Heart left ventricle (tissue), 16 donors: Measurements from ENCODE around the gene TMEM89. TPM values are rescaled to one million over a fixed set of nuclear protein-coding genes. Genes with fewer than 3 reads are reported as not detected.

Experiments
- ATAC-seq, 4 donors: fragments of 200-7000 bp; cut with Tn5 transposase; one replicate each; pipeline ENCODE4 v1.9.1; 2020 to 2022; ENCODE audit warnings: moderate library complexity in 4 of 4, mild to moderate bottlenecking in 3 of 4, moderate number of reproducible peaks in 1 of 4
- DNase-seq, 5 donors: peaks; one replicate each; pipeline ENCODE4 v3.0.0-alpha.2; 2020
- H3K27ac ChIP-seq, 12 donors: fragments of 200-600 bp; sonication (generic) in 4 of 12; one replicate each; pipeline versions ENCODE4 v1.5.0 to v1.8.0; 2016 to 2022; ENCODE audit warnings: mild to moderate bottlenecking in 2 of 12
- H3K27me3 ChIP-seq, 9 donors: fragments of 200-600 bp; sonication (generic) in 2 of 9; one replicate each; pipeline versions ENCODE4 v1.5.1 to v1.8.0; 2016 to 2022; ENCODE audit warnings: mild to moderate bottlenecking in 3 of 9
- H3K36me3 ChIP-seq, 9 donors: fragments of 200-600 bp; sonication (generic) in 2 of 9; one replicate each; pipeline versions ENCODE4 v1.5.0 to v1.8.0; 2018 to 2022; ENCODE audit warnings: mild to moderate bottlenecking in 2 of 9
- H3K4me1 ChIP-seq, 12 donors: fragments of 200-600 bp; sonication (generic) in 4 of 12; one replicate each; pipeline versions ENCODE4 v1.5.0 to v1.8.0; 2016 to 2022; ENCODE audit warnings: mild to moderate bottlenecking in 3 of 12
- H3K4me3 ChIP-seq, 12 donors: fragments of 200-600 bp; sonication (generic) in 4 of 12; one replicate each; pipeline versions ENCODE4 v1.5.0 to v1.8.0; 2017 to 2022; ENCODE audit warnings: mild to moderate bottlenecking in 9 of 12, moderate library complexity in 4 of 12
- H3K9me3 ChIP-seq, 12 donors: fragments of 200-600 bp; sonication (generic) in 4 of 12; one replicate each; pipeline versions ENCODE4 v1.5.0 to v1.8.0; 2016 to 2022; ENCODE audit warnings: mild to moderate bottlenecking in 1 of 12
- POLR2A ChIP-seq, 2 donors: fragments of 450-650 bp; IDR thresholded peaks; one replicate each; pipeline ENCODE4 v1.6.1; 2017; ENCODE audit warnings: antibody characterized with exemption in 2 of 2, mild to moderate bottlenecking in 2 of 2, moderate library complexity in 2 of 2
- WGBS, 4 donors: extraction: QIAGEN DNeasy Blood & Tissue Kit in 2 of 4; methylation state at CpG; one replicate each; pipeline versions ENCODE4 v1.1.5 to v1.1.7; 2013 to 2018; 5-methylcytosine and 5-hydroxymethylcytosine counted together
- intact Hi-C, 10 donors: fragments of 100-400 bp; cut with DNase I; formaldehyde crosslinking; loops; one replicate each; pipeline versions ENCODE4 v1.11.1 to v1.14.2; 2022
- polyA plus RNA-seq, 2 donors: library from polyadenylated mRNA; stranded (reverse); fragments of 200-250 nt; gene quantifications; one replicate each; pipeline ENCODE4 v1.2.3, GENCODE V29; 2013
- total RNA-seq, 9 donors: library from RNA; depleted of rRNA in 2 of 9; stranded (reverse); fragments of >200 nt in 2 of 9; fragmentation: NEBNext Ultra II Directional in 3 of 9; extraction: Animal tissue kit (Norgen Biotek cat#: 25700) in 3 of 9; gene quantifications; one replicate each; pipeline versions ENCODE4 v1.1.0 to v1.2.4, GENCODE V29; 2016 to 2023
- TF ChIP-seq, protein P1 (sequence below), 12 donors: fragments of 200-600 bp; sonication (generic) in 4 of 12; IDR thresholded peaks; one replicate each; pipeline versions ENCODE4 v1.5.0 to v1.8.0; 2018 to 2022; ENCODE audit warnings: antibody characterized with exemption in 12 of 12, mild to moderate bottlenecking in 5 of 12
- donor health status: ischemic (EF 13 %, LVEDD 7.1; RV severe dilation, severe dysfunction).
- donor health status: healthy with polysubstance abuse.
- donor health status: DM: no; HTN: yes; CAD: no.
- donor health status: DM: no; HTN: no; CAD: no.
- donor health status: ischemic (EF 25% LVEDD 6.9; RV normal size, moderate dysfunction).
- donor health status: ischemic (EF 25% LVEDD 5.7; RV mildly dilated, moderate dysfunction).
- donor health status: healthy.
- donor health status: DM: yes; HTN: yes; CAD: no.
- donor health status: ischemic (EF 35%, LVEDD 5.7; RV mildly dilated, moderate dysfunction).
- donor health status: nonischemic (EF 11% LVEDD 7.7; RV severe dilation, severe dysfunction).
- donor health status: DM: yes; HTN: yes; CAD: no.
- donor health status: PGD.
- donor health status: ischemic (EF 29% LVEDD 5.4; RV normal size, mild dysfunction).
- donor health status: nonischemic (EF 23%, LVEDD 6.1; RV moderate dilation, normal function).

TMEM89 gene
- total and polyA plus RNA-seq, 11 donors = not detected

DNA sequence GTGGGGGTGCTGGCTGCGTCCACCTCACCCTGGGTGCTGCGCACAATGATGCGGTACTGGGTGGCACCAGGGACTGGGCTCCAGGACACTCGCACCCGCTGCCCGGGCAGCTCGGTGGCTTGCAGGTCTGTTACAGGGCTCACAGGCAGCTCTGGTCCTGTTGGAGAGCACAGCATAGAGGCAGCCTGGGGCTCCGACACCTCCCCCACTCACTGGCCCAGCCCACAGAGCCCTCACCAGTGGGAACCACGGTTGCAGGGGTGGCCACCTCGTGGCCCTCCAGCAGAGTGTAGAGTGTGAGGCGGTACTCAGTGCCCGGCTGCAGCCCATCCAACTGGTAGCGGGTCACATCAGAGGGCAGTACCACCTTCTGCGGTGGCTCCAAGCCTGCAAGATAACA lies 30.1 kb downstream of the TMEM89 start:
- no peak for DNase-seq
- Histone ChIP-seq H3K4me3 (no peak overlapping the region), H3K4me1 (peaks cover 0 to 24% (median 17%) of the 10 kb centered on the region in 12 donors), H3K27me3 (peaks cover 0 to 17% (median 0%) of the 10 kb centered on the region in 9 donors), H3K9me3 (no peaks in the 10 kb centered on the region), H3K27ac (no peak overlapping the region), H3K36me3 (peaks cover 0 to 8% (median 0%) of the 10 kb centered on the region in 9 donors)
- ATAC-seq = no peak
- 91 to 95% (median 92%) methylated on average over 10 to 14 of the region's 14 CpGs for WGBS, 4 donors
- TF ChIP-seq, protein P1, sequence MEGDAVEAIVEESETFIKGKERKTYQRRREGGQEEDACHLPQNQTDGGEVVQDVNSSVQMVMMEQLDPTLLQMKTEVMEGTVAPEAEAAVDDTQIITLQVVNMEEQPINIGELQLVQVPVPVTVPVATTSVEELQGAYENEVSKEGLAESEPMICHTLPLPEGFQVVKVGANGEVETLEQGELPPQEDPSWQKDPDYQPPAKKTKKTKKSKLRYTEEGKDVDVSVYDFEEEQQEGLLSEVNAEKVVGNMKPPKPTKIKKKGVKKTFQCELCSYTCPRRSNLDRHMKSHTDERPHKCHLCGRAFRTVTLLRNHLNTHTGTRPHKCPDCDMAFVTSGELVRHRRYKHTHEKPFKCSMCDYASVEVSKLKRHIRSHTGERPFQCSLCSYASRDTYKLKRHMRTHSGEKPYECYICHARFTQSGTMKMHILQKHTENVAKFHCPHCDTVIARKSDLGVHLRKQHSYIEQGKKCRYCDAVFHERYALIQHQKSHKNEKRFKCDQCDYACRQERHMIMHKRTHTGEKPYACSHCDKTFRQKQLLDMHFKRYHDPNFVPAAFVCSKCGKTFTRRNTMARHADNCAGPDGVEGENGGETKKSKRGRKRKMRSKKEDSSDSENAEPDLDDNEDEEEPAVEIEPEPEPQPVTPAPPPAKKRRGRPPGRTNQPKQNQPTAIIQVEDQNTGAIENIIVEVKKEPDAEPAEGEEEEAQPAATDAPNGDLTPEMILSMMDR (IDR thresholded peaks at IDR 0.05) = no peak
- TF ChIP-seq POLR2A (IDR thresholded peaks at IDR 0.05) = no peak
- intact Hi-C loops = no loop called here

- DNase-seq (no peak), ATAC-seq (no peak)
- intact Hi-C loops = no loop called here
- WGBS, 4 donors = 67 to 78% (median 74%) methylated on average over 7 to 15 of the region's 15 CpGs
- H3K36me3 ChIP-seq = peaks cover 0 to 19% (median 0%) of the 10 kb centered on the region in 9 donors
- no peak overlapping the region for H3K4me3 ChIP-seq
- H3K9me3 ChIP-seq = no peaks in the 10 kb centered on the region
- H3K27ac ChIP-seq = no peak overlapping the region
- H3K4me1 ChIP-seq = no peaks in the 10 kb centered on the region
- no peaks in the 10 kb centered on the region for H3K27me3 ChIP-seq
- TF ChIP-seq POLR2A (IDR thresholded peaks at IDR 0.05) = no peak
- TF ChIP-seq, protein P1 (IDR thresholded peaks at IDR 0.05) = no peak
Observed at GRCh38 chr3:48588230-48588629, 33.3 kb downstream of the TMEM89 start.

GRCh38 chr3:48587686-48588085 lies 33.9 kb downstream of the TMEM89 start:
- no peaks in the 10 kb centered on the region for H3K4me1 ChIP-seq
- 65 to 88% (median 84%) methylated on average over 5 to 11 of the region's 11 CpGs for WGBS, 4 donors
- H3K27ac ChIP-seq = no peak overlapping the region
- ATAC-seq = no peak
- TF ChIP-seq, protein P1 (IDR thresholded peaks at IDR 0.05) = no peak
- TF ChIP-seq POLR2A (IDR thresholded peaks at IDR 0.05) = no peak
- DNase-seq = no peak
- no peaks in the 10 kb centered on the region for H3K9me3 ChIP-seq
- no peak overlapping the region for H3K4me3 ChIP-seq
- no peaks in the 10 kb centered on the region for H3K27me3 ChIP-seq
- intact Hi-C loops = no loop called here
- H3K36me3 ChIP-seq = peaks cover 0 to 19% (median 0%) of the 10 kb centered on the region in 9 donors

- H3K36me3 ChIP-seq = peaks cover 0 to 19% (median 3%) of the 10 kb centered on the region in 9 donors
- no peak overlapping the region for H3K27ac ChIP-seq
- no peaks in the 10 kb centered on the region for H3K27me3 ChIP-seq
- WGBS, 4 donors = 81 to 91% (median 87%) methylated on average over 8 of the region's 8 CpGs
- no peaks in the 10 kb centered on the region for H3K4me1 ChIP-seq
- H3K4me3 ChIP-seq = no peak overlapping the region
- H3K9me3 ChIP-seq = no peaks in the 10 kb centered on the region
- ATAC-seq (no peak), DNase-seq (no peak)
- intact Hi-C loops = no loop called here
- TF ChIP-seq, protein P1 (IDR thresholded peaks at IDR 0.05) = no peak
- no peak for TF ChIP-seq POLR2A (IDR thresholded peaks at IDR 0.05)
Observed at GRCh38 chr3:48585411-48585810, 36.2 kb downstream of the TMEM89 start.
